Type B pancreatic cell (in vitro differentiated cells): ENCODE data around the gene ZNF831. TPM values are rescaled to one million over a fixed set of nuclear protein-coding genes. Genes with fewer than 3 reads are reported as not detected.

Experiments used
- DNase-seq: peaks from one replicate; pipeline ENCODE4 v3.0.0; 2021; ENCODE audit warnings: mixed read lengths; ENCODE audit not compliant: unreplicated experiment; ENCODE audit errors: extremely low spot score
- H3K27ac Mint-ChIP-seq: 2 replicates; pipeline ENCODE4 v1.8.0; 2021; ENCODE audit warnings: mild to moderate bottlenecking, mixed read lengths
- H3K27me3 Mint-ChIP-seq: 2 replicates; pipeline ENCODE4 v1.8.0; 2021; ENCODE audit warnings: mixed read lengths
- H3K36me3 Mint-ChIP-seq: 2 replicates; pipeline ENCODE4 v1.8.0; 2021; ENCODE audit warnings: mixed read lengths
- H3K4me1 Mint-ChIP-seq: one replicate; pipeline ENCODE4 v1.8.0; 2021; ENCODE audit warnings: mixed read lengths; ENCODE audit not compliant: unreplicated experiment
- H3K4me3 Mint-ChIP-seq: 2 replicates; pipeline ENCODE4 v1.8.0; 2021; ENCODE audit warnings: mild to moderate bottlenecking, mixed read lengths
- H3K9me3 Mint-ChIP-seq: 2 replicates; pipeline ENCODE4 v1.8.0; 2021; ENCODE audit warnings: mixed read lengths
- total RNA-seq: library from RNA; stranded (reverse); gene quantifications from 2 replicates; pipeline ENCODE4 v1.2.1, GENCODE V29; 2021; ENCODE audit warnings: low replicate concordance
- TF ChIP-seq, protein P1 (sequence below): fragments of 200-600 bp; sonication (generic); conservative IDR thresholded peaks from 2 replicates; pipeline ENCODE4 v1.5.0; 2021; ENCODE audit warnings: antibody characterized with exemption, mild to moderate bottlenecking

ZNF831 gene
- total RNA-seq, 1 donor from 2014 or later = not detected

DNA sequence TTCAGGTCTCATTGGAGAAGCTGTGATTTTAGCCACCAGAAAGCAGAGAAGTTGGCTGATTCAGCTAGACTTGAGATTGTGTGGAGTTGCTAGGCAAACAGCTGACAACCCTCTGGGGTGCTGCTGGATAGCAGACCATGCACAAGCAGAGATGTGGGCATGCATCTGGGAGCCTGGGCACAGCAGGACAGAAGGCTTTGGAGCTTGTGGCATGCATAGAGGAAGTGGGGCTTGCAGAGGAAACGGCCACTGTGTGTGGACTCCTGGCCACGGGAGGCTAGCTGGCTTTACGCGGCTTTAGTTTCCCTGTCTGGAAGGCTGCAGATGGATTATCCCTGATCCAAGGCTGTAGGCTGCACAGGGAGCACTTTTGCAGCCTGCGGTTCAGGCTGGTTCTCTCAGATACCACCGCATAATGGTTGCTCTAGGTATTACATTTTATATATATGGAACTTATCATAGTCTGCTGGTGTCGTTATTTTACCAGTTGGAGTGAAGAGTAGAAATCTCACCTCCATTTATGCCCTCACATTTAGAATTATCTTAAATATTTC is 10.4 kb downstream of the ZNF831 start:
- Mint-ChIP-seq H3K27ac (no peak overlapping the region), H3K9me3 (peaks cover 6% of the 10 kb centered on the region), H3K27me3 (peaks cover 7% of the 10 kb centered on the region), H3K4me3 (no peak overlapping the region), H3K4me1 (no peaks in the 10 kb centered on the region), H3K36me3 (no peaks in the 10 kb centered on the region)
- DNase-seq = no peak
- TF ChIP-seq, protein P1, sequence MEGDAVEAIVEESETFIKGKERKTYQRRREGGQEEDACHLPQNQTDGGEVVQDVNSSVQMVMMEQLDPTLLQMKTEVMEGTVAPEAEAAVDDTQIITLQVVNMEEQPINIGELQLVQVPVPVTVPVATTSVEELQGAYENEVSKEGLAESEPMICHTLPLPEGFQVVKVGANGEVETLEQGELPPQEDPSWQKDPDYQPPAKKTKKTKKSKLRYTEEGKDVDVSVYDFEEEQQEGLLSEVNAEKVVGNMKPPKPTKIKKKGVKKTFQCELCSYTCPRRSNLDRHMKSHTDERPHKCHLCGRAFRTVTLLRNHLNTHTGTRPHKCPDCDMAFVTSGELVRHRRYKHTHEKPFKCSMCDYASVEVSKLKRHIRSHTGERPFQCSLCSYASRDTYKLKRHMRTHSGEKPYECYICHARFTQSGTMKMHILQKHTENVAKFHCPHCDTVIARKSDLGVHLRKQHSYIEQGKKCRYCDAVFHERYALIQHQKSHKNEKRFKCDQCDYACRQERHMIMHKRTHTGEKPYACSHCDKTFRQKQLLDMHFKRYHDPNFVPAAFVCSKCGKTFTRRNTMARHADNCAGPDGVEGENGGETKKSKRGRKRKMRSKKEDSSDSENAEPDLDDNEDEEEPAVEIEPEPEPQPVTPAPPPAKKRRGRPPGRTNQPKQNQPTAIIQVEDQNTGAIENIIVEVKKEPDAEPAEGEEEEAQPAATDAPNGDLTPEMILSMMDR = no peak

DNA sequence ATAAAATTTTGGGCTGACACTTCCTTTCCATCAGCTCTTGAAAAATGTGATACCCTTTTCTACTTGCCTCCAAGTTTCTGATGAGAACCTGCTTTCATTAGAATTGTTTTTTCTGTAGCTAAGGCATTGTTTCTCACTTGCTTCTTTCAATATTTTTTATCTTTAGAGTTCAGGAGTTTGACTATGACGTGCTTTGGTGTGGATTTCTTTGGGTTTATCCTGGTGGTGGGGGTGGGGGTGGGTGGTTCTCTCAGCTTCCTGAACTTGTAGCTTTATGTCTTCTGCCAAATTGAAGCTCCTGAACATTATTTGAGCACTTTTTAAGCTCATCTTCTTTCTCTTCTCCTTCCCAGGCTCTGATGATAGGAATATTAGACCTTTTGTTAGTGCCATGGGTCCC is 11.4 kb downstream of the ZNF831 start:
- no peak for DNase-seq
- Mint-ChIP-seq H3K4me1 (no peaks in the 10 kb centered on the region), H3K27ac (no peak overlapping the region), H3K9me3 (peaks cover 6% of the 10 kb centered on the region), H3K36me3 (no peaks in the 10 kb centered on the region), H3K4me3 (no peak overlapping the region), H3K27me3 (peaks cover 6% of the 10 kb centered on the region)
- TF ChIP-seq, protein P1 = no peak

DNA sequence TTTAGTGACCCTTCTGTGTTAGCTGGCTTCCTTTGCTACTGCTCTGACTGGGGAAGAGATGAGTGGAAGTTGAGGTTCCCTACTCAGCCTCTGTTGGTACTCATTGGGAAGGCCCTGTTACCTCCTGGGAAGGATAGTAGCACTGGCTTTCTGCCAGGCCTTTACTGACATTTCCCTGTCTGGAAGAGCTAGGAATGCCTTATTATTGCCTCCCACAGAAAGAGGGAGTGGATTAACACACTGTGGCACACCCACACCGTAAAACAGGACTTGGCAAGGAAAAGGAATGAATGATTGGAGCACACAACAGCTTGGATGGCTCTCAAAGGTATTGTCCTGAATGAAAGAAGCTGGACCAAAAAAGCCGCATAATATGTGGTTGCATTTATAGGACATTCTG is 12.2 kb downstream of the ZNF831 start:
- TF ChIP-seq, protein P1 = no peak
- no peaks in the 10 kb centered on the region for H3K27me3 Mint-ChIP-seq
- no peaks in the 10 kb centered on the region for H3K36me3 Mint-ChIP-seq
- no peak overlapping the region for H3K4me3 Mint-ChIP-seq
- no peaks in the 10 kb centered on the region for H3K4me1 Mint-ChIP-seq
- H3K9me3 Mint-ChIP-seq = no peaks in the 10 kb centered on the region
- no peak overlapping the region for H3K27ac Mint-ChIP-seq
- no peak for DNase-seq

DNA sequence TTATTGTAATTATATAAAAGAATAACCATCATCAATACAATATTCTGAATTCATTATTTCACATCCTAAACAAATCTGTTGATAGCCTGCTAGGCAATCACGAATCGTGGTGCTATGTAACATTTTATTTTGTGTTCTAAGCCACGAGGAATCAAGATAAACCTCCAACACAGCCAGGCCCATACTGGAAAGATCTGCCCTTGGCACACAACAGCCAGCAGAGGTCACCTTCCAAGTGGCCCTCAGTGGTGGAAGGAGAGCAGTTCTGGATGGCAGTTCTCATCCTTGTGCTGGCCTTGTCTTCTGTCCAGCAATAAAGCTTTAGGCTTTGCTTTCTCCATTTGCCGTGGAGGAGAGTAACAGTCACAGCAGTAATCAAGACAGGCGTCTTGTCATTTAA is 13.2 kb downstream of the ZNF831 start:
- Mint-ChIP-seq H3K4me3 (no peak overlapping the region), H3K27ac (no peak overlapping the region), H3K4me1 (no peaks in the 10 kb centered on the region), H3K27me3 (no peaks in the 10 kb centered on the region), H3K36me3 (no peaks in the 10 kb centered on the region), H3K9me3 (no peaks in the 10 kb centered on the region)
- DNase-seq = no peak
- TF ChIP-seq, protein P1 = no peak

DNA sequence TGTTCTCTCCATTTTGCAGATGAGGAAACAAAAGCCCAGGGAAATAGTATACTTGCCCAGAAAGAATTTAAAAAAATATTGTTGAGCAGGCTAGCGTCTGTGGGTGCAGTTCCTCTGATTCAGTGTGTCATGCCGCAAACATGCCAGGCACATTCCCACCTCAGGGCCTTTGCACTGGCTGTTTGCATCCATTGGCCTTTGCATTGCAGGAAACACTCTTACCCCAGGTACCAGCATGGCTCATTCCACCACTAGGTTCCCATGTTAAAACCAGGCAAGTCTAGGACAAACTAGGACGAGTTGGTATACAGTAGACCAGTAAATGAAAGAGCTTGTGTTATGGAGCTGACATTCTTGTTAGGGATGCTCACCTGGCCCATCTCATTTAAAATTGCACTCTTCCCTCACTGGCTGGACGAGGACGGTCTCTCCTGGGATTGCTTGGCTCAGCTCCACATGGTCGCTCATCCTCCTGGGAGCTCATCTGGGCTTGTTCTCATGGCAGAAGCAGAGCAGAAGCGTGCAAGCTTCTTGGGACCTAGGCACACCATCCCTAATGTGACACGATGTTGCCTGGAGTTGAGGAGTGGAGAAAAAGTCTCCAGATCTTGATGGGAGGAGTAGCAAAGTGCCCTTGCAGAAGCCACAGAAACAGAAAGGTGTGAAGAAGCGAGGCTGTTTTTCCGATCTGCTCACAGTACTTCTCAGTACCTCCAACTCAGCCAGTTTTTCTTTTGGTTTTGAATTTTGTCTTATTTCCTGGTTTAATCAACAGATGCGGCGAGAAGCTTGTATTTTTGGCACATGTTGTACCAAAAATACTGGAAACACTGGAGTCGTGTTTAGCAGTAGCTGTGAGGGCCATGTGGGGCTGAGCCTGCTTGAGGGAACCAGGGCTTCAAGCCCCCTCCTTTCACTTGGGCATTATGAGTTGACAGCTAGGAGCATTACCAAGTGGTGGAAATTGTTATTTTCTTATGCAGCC is 13.9 kb downstream of the ZNF831 start:
- Mint-ChIP-seq H3K9me3 (no peaks in the 10 kb centered on the region), H3K4me1 (no peaks in the 10 kb centered on the region), H3K36me3 (no peaks in the 10 kb centered on the region), H3K27me3 (no peaks in the 10 kb centered on the region), H3K27ac (no peak overlapping the region), H3K4me3 (no peak overlapping the region)
- no peak for DNase-seq
- TF ChIP-seq, protein P1 = no peak
